ENCODE measurements around the gene CGNL1. TPM values are rescaled to one million over a fixed set of nuclear protein-coding genes. Genes with fewer than 3 reads are reported as not detected.

The CGNL1 gene
- total and polyA plus RNA-seq, 10 of the 15 experiments (the other 5 are each of a cell fraction or from before 2014, with no cell fraction given), result under 0.01 to 0.27 (median 0.04) TPM; not detected in 3

DNA sequence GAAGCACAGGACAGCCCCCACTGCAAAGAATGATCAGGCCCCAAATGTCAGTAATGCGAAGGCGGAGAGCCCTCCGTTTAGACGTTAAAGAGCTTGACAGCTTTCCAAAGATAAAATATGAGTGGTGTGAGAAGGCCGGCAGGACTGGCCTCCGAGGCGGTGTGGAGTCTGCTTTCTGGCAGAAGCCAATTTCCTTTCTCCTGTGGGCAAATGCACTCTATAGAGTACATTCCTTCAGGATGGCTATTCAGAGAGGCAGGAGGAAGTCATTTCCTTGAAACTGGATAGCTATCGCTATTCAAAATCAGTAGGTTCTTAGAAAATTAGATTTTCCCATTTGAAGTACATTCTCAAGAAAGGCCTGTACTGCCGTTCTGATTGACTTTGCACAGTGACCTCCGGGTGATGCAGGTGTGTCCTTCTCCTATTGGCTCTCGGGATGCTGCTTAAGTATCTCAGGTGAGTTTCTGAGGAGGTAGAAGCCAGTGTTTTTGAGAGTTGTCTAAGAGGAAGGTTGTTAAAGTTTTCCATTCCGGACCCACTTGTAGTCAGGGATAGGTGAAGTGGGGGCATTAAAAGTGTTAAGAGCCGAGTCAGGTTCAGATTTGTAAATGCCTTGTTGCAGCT, 142.6 kb downstream of the CGNL1 start:
- intact Hi-C loops (cut with micrococcal nuclease; ENCODE audit: unreplicated experiment) (no loop called here), in situ Hi-C loops (cut with MboI) (no loop called here)
- ChIA-PET POLR2A (no interaction called here), RAD21 (ENCODE audit: unreplicated experiment) (no interaction called here), SMC1A (ENCODE audit: uncharacterized antibody, unreplicated experiment) (interaction anchor here (1.5 to 2.6 kb wide), 3 partner anchors 9 to 178 kb away, joined by 4 to 8 read pairs (median 6); no protein-coding TSS in a partner anchor), CTCF (interaction anchor here (1.6 to 2.7 kb wide), 2 partner anchors 10 to 178 kb away, joined by 9 to 18 read pairs; no protein-coding TSS in a partner anchor)
- no peak overlapping the region for H3K27ac ChIP-seq (ENCODE audit: control insufficient read depth, insufficient read depth)
- H2AFZ ChIP-seq (ENCODE audit: control insufficient read depth, low read depth, low read length), result no peak overlapping the region
- FAIRE-seq (no peak), DNase-seq (ENCODE audit: low read depth, low spot score) (no peak), ATAC-seq (no peak)
- H4K20me1 ChIP-seq (ENCODE audit: control insufficient read depth, insufficient read depth), result no peaks in the 10 kb centered on the region
- no peaks in the 10 kb centered on the region for H3K79me2 ChIP-seq (ENCODE audit: control insufficient read depth, insufficient read depth, low read length)
- WGBS (ENCODE audit: insufficient coverage, insufficient replicate concordance, low lambda C conversion rate, missing lambda C conversion rate), result 62% methylated on average over 13 of the region's 13 CpGs
- H3K4me3 ChIP-seq, result no peak overlapping the region
- H3K9ac ChIP-seq (ENCODE audit: control insufficient read depth, insufficient read depth, low read length), result no peak overlapping the region
- no peak overlapping the region for H3K4me2 ChIP-seq (ENCODE audit: control insufficient read depth, insufficient read depth)
- H3K27me3 ChIP-seq (replicated peaks in 1 of 2; ENCODE audit: control insufficient read depth in 2 of 2, insufficient read depth in 2 of 2, low read length in 1 of 2), result no peaks in the 10 kb centered on the region
- no peaks in the 10 kb centered on the region for H3K9me3 ChIP-seq (replicated peaks; ENCODE audit: control insufficient read depth, insufficient read depth, low read length)
- H3K36me3 ChIP-seq (ENCODE audit: control insufficient read depth in 2 of 2, insufficient read depth in 2 of 2, low read length in 1 of 2), result no peaks in the 10 kb centered on the region
- no peaks in the 10 kb centered on the region for H3K4me1 ChIP-seq (ENCODE audit: control insufficient read depth, insufficient read depth, low read length)
- no TSS peak for BruUV-seq (replicated peaks)
- TF ChIP-seq RB1 (IDR thresholded peaks at IDR 0.05; ENCODE audit: borderline replicate concordance) (no peak), ZZZ3 (IDR thresholded peaks at IDR 0.05; ENCODE audit: control insufficient read depth, insufficient read length, low read depth) (no peak), HDAC6 (IDR thresholded peaks at IDR 0.05; ENCODE audit: unreplicated experiment) (no peak), RELA (IDR thresholded peaks at IDR 0.05; ENCODE audit: borderline replicate concordance, partially characterized antibody) (no peak), ZBTB40 (IDR thresholded peaks at IDR 0.05; ENCODE audit: borderline replicate concordance) (no peak), ZNF687 (IDR thresholded peaks at IDR 0.05) (no peak), ZNF274 (IDR thresholded peaks at IDR 0.05; ENCODE audit: insufficient read depth, insufficient read length) (no peak), EED (IDR thresholded peaks at IDR 0.05; ENCODE audit: low read depth) (no peak), SREBF2 (IDR thresholded peaks at IDR 0.05; ENCODE audit: low read length) (no peak), CBFB (IDR thresholded peaks at IDR 0.05; ENCODE audit: low read depth) (no peak)
- TF ChIP-seq, protein P1, sequence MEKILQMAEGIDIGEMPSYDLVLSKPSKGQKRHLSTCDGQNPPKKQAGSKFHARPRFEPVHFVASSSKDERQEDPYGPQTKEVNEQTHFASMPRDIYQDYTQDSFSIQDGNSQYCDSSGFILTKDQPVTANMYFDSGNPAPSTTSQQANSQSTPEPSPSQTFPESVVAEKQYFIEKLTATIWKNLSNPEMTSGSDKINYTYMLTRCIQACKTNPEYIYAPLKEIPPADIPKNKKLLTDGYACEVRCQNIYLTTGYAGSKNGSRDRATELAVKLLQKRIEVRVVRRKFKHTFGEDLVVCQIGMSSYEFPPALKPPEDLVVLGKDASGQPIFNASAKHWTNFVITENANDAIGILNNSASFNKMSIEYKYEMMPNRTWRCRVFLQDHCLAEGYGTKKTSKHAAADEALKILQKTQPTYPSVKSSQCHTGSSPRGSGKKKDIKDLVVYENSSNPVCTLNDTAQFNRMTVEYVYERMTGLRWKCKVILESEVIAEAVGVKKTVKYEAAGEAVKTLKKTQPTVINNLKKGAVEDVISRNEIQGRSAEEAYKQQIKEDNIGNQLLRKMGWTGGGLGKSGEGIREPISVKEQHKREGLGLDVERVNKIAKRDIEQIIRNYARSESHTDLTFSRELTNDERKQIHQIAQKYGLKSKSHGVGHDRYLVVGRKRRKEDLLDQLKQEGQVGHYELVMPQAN (conservative IDR thresholded peaks at IDR 0.05), result no peak
- TF ChIP-seq, protein P2, sequence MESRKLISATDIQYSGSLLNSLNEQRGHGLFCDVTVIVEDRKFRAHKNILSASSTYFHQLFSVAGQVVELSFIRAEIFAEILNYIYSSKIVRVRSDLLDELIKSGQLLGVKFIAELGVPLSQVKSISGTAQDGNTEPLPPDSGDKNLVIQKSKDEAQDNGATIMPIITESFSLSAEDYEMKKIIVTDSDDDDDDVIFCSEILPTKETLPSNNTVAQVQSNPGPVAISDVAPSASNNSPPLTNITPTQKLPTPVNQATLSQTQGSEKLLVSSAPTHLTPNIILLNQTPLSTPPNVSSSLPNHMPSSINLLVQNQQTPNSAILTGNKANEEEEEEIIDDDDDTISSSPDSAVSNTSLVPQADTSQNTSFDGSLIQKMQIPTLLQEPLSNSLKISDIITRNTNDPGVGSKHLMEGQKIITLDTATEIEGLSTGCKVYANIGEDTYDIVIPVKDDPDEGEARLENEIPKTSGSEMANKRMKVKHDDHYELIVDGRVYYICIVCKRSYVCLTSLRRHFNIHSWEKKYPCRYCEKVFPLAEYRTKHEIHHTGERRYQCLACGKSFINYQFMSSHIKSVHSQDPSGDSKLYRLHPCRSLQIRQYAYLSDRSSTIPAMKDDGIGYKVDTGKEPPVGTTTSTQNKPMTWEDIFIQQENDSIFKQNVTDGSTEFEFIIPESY (IDR thresholded peaks at IDR 0.05), result no peak

All from GM12878 (cell line).